HG03432 (cell line): ENCODE measurements around the gene SMIM22.
"Not testable (repeated sequence)": the region's sequence is repeated elsewhere in the genome, so short reads cannot be mapped to it uniquely, and the experiment has no call there.

Source experiments
- ATAC-seq: cut with Tn5 transposase; IDR thresholded peaks from one replicate; pipeline ENCODE4 v1.9.1; 2021; ENCODE audit warnings: mild to moderate bottlenecking, moderate library complexity; ENCODE audit not compliant: unreplicated experiment

SMIM22 gene

GRCh38 chr16:4768549-4769305 lies 26.4 kb upstream of the SMIM22 start:
- ATAC-seq: peak; percentile 74

GRCh38 chr16:4769306-4769638 lies 25.9 kb upstream of the SMIM22 start:
- no peak for ATAC-seq

GRCh38 chr16:4771646-4772045 lies 23.5 kb upstream of the SMIM22 start:
- no peak for ATAC-seq

- ATAC-seq: no peak
These were observed 22.8 kb upstream of the SMIM22 start for GRCh38 chr16:4772351-4772750.

GRCh38 chr16:4775005-4775404 lies 20.2 kb upstream of the SMIM22 start:
- no peak for ATAC-seq

- ATAC-seq: no peak
These were observed 18.9 kb upstream of the SMIM22 start for GRCh38 chr16:4776141-4776705.

GRCh38 chr16:4777339-4778049 lies 17.7 kb upstream of the SMIM22 start:
- no peak for ATAC-seq

GRCh38 chr16:4778050-4778392 lies 17.1 kb upstream of the SMIM22 start:
- ATAC-seq: no peak

GRCh38 chr16:4780235-4780634 lies 14.9 kb upstream of the SMIM22 start:
- no peak for ATAC-seq

- ATAC-seq: no peak
These were observed 11.8 kb upstream of the SMIM22 start for GRCh38 chr16:4783251-4783950.

- ATAC-seq: no peak
These were observed 11.2 kb upstream of the SMIM22 start for GRCh38 chr16:4783951-4784336.

GRCh38 chr16:4784444-4784987 lies 10.7 kb upstream of the SMIM22 start:
- not testable (repeated sequence) for ATAC-seq

GRCh38 chr16:4785758-4786433 lies 9.3 kb upstream of the SMIM22 start:
- no peak for ATAC-seq

GRCh38 chr16:4787068-4787467 lies 8.1 kb upstream of the SMIM22 start:
- no peak for ATAC-seq

- ATAC-seq: no peak
These were observed 7.3 kb upstream of the SMIM22 start, which contains the start of gene SEPTIN12 for GRCh38 chr16:4787627-4788482. Gene SEPTIN12 (minus strand): TSS chr16:4788345. CDS start chr16:4787645, 700 bp downstream.

- ATAC-seq: no peak
These were observed 6.7 kb upstream of the SMIM22 start for GRCh38 chr16:4788489-4788889.

GRCh38 chr16:4788910-4789309 lies 6.3 kb upstream of the SMIM22 start:
- no peak for ATAC-seq

- no peak for ATAC-seq
These were observed 4.9 kb upstream of the SMIM22 start for GRCh38 chr16:4790261-4790660.

- ATAC-seq: no peak
These were observed 4.3 kb upstream of the SMIM22 start for GRCh38 chr16:4790871-4791270.

GRCh38 chr16:4792951-4793513 lies 2.1 kb upstream of the SMIM22 start:
- no peak for ATAC-seq
